HG03571 (cell line): ENCODE measurements around the gene HABP4.
A peak's percentile ranks its signal among the peaks of the same experiment; 100 is the strongest.

ENCODE experiments used
- ATAC-seq: cut with Tn5 transposase; IDR thresholded peaks from one replicate; pipeline ENCODE4 v1.9.1; 2021; ENCODE audit not compliant: unreplicated experiment

HABP4 gene

DNA sequence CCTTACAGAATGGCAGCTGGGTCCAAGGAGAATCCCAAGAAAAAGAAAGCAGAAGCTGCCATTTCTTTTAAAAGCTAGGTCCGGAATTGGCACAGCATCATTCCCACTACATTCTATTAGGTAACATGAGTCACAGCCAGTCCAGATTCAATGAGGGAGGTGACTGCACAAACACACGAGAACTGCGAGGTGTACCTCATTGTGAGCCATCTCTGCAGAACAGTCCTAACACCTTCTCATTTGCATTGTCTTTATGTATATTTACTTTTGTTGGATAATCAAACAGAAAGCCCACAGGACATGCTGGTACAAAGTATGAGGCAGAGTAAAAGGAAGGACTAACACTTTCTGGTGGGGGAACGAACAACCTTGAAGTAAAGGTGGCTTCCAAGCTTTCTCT lies 14.6 kb upstream of the HABP4 start:
- ATAC-seq: no peak

DNA sequence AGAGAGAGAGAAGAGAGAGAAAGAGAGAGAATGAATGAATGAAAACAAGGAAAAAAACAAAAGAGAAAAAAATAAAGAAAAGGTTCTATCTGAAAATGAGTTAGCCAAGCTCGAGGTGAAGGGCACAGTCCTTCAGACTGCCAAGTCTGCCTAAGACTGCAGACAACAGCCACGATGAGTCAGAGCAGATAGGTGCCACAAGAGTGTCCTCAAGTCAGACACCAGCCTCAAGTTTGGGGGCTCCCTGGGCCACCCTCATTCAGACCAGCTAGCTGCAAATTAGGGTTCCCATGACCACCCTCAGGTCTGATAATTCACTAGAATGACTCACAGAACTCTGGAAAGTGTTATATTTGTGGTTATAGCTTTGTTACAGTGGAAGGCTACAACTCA lies 13.9 kb upstream of the HABP4 start:
- no peak for ATAC-seq

DNA sequence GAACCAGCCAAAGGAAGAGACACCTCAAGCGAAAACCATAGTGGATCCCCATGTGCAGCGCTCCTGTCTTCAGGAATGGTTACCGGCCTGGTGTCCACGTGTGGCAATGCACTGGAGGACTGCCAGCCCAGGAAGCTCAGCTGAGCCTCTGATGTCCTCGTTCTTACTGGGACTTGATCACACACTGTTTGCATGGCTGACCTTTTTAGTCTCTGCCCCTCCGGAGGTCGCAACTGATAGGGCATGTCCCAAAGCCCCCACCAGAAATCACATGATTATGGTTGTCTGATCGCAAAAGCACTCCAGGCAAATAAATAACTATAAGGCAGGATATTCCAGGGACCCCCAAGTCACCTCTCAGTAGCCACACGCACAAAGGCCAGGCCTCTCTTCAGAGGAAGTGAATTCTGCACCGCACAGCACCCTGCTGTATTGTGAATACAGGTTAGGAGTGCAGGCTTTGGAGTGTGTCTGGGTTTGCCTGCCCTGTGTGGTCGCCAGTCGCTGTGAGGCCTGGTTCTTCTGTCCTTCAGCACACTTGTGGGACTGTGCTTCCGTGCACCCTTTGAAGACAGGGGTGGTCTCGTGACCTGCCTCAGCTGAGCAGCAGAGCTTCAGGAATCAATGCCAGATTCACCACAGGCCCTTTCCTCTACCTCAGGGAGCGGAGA lies 13.4 kb upstream of the HABP4 start:
- no peak for ATAC-seq

DNA sequence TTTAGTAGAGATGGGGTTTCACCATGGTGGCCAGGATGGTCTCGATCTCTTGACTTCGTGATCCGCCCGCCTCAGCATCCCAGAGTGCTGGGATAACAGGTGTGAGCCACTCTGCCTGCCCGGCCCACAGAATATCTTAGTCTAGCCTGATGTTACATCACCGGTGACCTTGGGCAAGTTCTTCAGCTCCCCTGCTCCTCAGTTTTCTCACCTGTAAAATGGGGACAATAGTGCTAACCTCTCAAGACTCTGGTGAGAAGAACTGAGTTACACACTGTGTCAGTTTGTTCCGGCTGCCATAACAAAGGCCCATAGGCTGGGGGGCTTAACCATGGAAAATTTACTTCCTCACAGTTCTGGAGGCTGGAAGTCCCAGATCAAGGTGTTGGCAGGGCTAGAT lies 12.5 kb upstream of the HABP4 start:
- ATAC-seq: no peak

DNA sequence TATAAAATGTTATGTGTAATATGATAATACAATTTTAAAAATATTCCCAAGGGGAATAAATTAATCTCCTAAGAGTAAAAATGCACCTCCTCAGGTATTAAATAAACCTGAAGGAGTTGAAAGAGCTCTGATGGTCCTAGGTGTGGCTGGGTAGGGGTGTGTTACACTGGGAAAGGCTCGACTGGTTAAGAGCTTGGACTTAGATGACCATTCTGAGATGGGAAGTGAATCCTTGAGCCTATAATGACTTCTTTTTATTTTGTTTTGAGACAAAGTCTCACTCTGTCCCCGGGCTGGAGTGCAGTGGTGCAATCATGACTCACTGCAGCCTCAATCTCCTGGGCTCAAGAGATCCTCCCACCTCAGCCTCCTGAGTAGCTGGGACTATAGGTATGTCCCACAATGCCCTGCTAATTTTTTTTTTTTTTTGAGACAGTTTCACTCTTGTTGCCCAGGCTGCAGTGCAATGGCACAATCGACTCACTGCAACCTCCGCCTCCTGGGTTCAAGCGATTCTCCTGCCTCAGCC lies 9.2 kb upstream of the HABP4 start:
- ATAC-seq: no peak

DNA sequence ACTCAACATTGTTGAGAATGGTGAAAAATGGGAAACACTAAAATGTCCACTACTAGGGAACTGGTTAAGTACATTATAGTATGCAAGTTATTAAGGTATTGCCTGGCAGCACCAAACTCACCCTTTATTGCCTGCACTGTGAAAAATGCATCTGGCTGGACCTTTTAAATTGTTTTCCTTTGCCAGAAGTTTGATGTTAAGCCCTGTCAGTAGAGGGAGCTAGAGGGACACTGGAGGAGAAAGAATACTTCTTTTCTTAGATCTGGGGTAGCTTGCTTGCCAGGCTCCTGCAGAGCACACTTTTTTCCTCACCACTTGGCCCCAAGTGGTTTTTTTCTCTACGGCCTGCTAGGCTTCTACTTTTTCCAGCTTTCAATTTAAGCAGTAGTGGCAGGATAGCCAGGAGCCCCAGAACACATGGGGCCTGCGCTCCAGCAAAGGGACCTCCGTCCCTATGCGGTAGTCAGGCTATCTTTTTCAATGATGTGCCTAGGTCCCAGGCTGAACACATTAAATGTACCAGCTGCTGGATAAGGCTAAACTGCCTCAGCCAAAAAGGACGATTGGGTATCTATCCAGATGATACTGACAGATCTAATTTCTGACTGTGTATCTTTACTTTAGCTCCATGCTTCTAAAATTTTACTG lies 8.0 kb upstream of the HABP4 start:
- no peak for ATAC-seq

DNA sequence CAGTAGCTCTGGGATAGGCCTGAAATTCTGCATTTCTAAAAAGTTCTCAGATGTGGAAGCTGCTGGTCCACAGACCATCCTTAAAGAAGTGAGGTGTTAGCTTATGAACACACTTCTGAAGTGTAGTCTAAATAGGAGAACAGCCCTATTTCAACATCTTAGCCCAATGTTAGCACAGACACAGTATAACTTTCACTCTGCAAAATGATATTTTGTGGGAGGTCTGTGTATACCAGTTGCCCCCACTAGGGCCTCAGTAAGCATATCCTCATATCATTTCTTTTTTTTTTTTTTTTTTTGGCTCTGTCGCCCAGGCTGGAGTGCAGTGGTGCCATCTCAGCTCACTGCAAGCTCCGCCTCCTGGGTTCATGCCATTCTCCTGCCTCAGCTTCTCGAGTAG lies 7.5 kb upstream of the HABP4 start:
- ATAC-seq: no peak

DNA sequence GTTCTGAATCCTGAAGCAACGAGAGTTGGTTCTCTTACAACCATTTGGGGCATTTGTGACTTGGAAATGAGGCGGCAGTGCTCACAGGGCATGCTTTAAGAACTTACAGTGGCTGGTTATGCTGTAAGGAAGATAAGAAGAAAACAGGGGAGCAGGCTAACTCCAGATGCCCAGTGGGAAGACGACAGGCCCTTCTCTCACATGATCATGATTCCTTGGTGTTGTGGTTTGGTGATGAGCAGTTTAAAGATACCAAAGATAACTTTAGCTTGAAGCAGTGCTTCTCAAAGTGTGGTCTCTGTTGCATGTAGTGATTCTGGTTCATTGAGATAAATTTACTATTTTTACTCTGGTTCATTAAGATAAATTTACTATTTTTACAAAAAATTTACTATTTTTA lies 2.6 kb upstream of the HABP4 start:
- no peak for ATAC-seq

DNA sequence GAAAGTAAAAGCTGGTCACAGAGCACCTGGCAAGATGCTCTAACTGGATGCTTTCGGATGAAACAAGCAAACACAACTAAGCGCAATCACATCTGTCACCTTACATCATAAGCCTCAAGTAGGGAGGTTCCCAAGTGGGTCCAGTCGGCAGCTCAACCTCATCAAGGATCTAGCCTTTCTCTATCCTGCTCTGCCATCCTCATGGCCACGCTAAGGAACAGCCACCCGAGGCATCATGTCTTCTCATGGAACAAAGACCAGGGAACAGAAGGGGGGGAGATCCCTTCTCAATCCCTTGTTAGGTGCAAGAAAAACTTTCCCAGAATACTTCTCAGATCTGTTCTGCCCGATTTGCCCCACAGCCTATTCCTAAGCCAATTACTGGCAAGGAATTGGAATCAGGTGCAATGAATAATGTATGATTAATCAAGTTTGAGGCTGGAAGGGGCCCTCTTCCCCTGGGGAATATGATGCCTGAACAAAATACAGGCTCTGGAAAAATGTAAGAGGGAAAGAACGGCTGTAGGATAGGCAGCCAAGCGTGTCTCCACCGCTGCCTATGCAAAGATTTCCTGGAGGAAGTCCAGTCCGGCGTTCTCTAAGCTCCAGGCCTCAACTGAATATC lies 1.3 kb upstream of the HABP4 start:
- no peak for ATAC-seq

DNA sequence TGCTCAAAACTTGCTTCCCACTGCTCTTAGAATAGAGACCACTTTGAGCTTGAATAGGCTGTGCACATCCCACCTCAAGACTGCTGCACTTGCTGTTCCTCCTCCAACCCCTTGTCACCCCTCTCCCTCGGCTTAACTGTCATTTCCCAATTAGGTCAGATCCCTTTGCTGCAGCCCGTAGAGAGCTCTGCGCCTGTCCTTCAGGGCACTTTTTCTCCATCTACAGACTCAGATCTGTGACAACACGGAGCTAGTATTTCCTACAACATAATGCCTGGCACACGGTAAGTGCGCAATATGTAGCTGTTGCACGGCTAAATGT lies 485 bp upstream of the HABP4 start:
- ATAC-seq: peak; percentile 21

DNA sequence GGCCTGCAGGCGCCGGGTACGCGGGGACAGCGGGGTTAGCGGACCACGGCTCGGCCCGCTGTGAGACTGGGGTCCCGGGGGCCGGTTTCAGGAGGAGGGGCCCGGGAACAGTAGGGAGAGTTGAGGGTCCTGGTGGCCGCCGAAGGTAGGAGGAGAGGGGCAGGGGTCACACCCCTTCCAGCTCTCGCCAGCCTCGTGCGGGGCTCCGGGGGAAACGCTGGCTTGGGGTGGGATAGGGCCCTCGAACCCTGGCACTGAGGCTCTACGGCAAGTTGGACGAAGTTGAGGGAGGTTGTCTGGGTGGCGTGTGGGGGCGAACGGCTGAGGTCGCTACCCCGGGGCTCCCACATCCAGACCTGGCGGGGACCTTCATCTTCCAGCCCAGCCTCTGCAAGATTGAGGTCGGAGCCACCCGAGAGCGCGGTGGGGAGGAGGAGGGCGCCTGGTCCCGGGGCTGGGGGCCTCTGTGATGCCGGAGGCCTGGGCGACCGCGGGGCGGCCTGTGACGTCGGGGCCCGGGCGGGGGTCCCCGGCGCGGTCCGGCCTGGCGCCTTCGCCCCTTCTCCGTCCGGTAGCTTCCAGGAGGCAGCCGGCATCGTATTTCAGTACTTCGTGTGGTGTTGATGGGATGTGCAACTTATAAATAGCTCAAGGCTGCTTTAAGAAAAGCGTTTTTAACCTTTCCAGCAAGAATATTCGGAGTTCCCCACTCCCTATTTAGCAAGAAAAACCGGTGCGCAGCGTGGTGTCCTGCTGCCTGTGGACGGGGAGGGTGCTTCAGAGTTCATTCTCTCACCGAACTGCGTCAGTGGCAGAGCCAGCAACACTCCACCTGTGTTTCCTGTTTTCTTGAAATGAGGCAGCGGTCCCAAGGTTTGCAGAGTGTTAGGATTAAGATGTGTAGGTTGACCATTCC lies 902 bp downstream of the HABP4 start:
- ATAC-seq: peak; percentile 4

DNA sequence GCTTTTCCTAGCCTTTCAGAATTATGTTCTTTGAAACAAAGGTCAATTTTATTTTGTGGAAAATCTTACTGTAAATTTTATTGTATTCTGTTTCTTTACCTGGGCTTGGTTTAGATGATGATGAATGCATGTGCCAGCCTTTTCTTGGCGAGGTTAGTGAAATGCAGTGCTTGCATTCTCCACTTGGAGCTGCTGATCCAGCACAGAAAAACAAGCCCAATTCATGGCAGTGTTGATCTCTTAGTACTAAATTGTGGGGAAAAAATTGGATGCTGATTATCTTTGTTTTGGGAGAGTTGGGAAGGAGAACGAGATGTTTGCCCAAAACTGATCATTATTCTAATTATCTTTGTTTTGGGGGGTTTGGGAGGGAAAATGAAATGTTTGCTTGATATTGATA lies 3.7 kb downstream of the HABP4 start:
- ATAC-seq: no peak

DNA sequence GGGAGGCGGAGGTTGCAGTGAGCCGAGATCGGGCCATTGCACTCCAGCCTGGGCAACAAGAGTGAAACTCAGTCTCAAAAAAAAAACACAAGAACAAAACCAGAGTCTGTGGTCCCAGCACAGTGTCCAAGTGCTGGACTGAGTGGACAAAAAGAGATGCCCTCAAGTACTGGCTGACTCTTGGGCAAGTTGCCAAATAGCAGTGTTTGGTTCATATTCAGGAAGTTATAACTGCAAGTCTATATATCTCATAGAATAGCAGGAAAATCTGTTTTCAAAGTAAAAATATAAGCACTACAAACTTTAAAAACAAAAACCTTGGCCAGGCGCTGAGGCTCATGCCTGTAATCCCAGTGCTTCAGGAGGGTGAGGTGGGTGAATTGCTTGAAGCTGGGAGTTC lies 7.3 kb downstream of the HABP4 start:
- no peak for ATAC-seq

DNA sequence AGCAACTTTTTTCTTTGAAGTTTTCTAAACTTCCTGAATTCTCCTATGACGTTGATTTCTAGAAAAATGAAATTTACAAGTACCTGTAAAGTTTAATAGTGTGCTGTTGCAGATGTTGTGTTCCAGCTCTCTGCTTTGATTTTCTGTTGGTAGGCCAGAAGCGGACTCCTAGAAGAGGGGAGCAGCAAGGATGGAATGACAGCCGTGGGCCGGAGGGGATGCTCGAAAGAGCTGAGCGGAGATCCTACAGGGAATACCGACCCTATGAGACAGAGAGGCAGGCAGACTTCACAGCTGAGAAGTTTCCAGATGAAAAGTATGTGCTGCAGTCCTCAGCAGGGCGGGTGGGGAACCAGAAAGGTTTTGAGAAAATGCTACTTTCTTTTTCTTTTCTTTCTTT lies 8.3 kb downstream of the HABP4 start:
- ATAC-seq: no peak

DNA sequence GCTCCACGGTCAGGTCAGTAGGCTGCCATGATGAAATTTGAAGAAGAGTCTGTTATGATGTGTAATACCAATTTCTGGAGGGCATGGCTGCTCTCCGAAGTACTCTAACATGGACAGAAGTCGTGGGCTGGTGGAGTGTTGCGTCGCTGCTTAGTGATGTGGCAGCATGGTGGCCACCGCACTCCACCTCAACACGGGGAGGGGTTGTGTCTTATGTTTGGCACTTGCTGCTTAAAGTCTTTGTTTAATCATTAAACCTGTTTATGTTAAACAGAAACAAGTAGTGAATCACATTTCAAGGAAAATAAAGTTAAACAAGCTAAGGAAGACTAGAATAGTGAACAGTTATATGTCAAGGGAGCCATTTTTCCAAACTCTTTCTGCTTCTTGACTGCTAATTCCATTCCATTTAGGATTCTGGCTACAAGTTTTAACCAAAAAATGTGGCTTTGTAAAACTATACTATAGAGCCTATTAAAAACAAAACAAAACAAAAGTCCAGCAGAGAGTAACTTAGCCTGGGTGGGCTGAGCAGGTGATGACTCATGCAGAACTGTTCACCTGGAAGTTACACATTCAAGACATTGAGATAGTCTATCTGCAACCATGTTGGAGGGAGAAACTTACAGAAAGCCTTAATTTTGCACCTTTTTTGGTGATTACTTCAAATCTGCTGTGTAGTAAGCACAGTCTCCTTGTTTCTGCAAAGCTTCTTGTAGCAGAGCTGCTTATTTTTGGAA lies 9.5 kb downstream of the HABP4 start:
- no peak for ATAC-seq

DNA sequence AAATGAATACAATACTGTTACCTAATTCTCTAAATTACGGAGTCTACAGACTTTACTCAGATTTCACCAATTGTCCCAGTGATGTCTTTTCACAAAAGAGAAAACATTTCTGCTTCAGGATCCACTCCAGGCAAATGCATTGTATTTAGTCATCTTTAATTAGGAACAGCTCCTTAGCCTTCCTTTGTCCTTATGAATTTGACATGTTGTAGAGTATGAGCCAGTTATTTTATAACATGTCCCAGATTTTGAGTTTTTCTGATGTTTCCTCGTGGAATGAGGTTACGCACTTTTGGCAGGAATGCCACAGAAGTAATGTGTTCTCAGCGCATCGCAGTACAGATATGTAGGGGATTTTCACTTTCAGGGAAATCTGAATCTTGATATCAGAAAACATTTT lies 10.5 kb downstream of the HABP4 start:
- no peak for ATAC-seq

DNA sequence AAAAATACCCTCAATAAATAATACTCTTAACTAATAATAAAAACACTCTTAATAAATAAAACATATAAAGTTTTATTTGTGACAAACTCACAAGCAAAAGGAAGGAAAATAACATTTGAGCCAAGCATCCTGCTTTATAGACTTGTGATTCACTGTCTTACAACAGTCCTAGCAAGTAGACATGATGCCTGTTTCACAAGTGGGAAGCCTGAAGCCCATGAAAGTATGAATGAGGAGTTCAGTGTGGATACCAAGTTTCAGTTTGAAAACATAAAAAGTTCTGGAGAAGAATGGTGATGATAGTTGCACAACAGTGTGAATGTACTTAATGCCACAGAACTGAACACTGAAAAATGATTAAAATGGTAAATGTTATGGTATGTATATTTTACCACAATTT lies 10.9 kb downstream of the HABP4 start:
- no peak for ATAC-seq

DNA sequence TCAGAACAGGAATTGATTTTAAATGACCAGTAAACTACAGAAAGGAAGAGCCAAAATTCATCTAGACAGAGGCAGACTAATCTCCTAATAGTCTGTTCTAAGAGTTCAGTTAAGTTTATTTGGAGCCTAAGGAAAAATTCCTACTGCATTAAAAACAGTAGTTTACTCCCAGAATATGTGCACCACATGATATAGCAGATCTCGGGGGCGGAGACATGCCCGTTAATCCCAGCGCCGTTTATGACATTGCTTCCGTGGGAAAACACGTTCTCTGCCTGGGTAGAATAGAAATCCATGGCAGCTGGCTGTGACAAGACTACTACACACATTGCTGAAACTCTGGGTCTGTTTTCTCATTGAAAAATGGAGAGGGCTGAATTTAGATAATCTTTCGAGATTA lies 11.4 kb downstream of the HABP4 start:
- no peak for ATAC-seq

DNA sequence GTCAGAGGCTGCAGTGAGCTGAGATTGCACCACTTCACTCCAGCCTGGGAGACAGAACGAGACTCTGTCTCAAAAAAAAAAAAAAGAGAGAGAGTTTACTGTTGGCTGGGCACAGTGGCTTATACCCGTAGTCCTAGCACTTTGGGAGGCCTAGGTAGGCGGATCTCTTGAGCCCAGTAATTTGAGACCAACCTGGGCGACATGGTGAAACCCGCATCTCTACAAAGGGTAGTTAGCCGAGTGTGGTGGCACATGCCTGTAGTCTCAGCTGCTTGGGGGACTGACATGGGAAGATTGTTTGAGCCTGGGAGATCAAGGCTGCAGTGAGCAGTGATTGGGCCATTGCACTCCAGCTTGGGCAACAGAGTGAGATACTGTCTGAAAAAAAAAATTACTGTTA lies 12.6 kb downstream of the HABP4 start:
- no peak for ATAC-seq

DNA sequence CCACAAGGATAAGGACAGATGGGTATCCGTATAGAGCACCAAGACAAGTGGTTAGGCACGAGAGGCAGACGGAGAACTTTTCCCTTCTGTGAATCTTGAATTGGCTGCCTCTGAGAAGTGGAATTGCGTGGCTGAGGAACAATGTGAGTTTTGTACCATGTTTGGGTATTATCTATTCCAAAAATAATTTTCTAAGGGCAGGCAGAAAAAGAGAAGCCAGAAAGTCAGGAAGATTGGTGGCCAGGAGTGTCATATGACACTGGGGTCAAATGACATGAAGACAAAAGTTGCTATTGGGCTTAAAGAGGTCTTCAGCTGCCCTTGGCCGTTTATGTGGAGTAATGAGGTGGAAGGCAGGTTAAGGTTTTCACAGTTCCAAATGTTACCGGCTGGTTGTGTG lies 14.5 kb downstream of the HABP4 start:
- ATAC-seq: no peak

DNA sequence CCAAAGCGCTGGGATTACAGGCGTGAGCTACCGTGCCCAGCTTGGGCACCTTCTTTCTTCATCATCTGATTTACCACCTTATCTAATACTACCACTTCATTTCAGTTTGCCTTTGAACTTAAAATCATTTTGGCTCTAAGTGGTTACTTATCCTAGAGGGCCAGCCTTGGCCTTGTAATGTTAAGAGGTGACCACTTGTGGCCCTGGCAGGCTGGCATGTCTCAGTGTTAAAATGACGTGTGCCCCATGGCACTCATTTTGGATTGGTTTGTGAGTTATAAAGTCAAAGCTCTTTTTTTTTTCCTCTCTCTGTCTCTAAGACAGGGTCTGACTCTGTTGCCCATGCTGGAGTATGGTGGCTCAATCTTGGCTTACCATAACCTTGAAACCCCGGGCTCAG lies 17.8 kb downstream of the HABP4 start:
- ATAC-seq: no peak
